Adrenal gland (tissue), 12 donors: ENCODE data around the gene UQCRC1. TPM values are rescaled to one million over a fixed set of nuclear protein-coding genes. Genes with fewer than 3 reads are reported as not detected.

ENCODE experiments used
- DNase-seq, 7 donors: peaks; one replicate each; pipeline ENCODE4 v3.0.0-alpha.2; 2019 to 2020
- H3K27ac ChIP-seq, 5 donors: fragments of 200-600 bp; sonication (generic) in 4 of 5; 1 replicate in 3 of 5; 2 replicates in 2 of 5; pipeline versions ENCODE4 v1.5.1 to v1.8.0; 2016 to 2020; ENCODE audit warnings: mild to moderate bottlenecking in 1 of 5
- H3K27me3 ChIP-seq: fragments of 200-600 bp; 2 replicates; pipeline ENCODE4 v1.8.0; 2021
- H3K36me3 ChIP-seq, 2 donors: fragments of 200-600 bp; replicated peaks in 1 of 2; 1 replicate in 1 of 2; 2 replicates in 1 of 2; pipeline versions ENCODE4 v1.5.1 to v1.8.0; 2018 to 2022
- H3K4me1 ChIP-seq, 2 donors: fragments of 200-600 bp; replicated peaks in 1 of 2; 1 replicate in 1 of 2; 2 replicates in 1 of 2; pipeline versions ENCODE4 v1.5.1 to v1.8.0; 2018 to 2021
- H3K4me3 ChIP-seq, 4 donors: fragments of 200-600 bp; sonication (generic) in 3 of 4; one replicate each; pipeline ENCODE4 v1.5.1; 2016 to 2018
- H3K9me3 ChIP-seq, 3 donors: fragments of 200-600 bp; sonication (generic) in 1 of 3; replicated peaks in 1 of 3; 1 replicate in 2 of 3; 2 replicates in 1 of 3; pipeline versions ENCODE4 v1.5.1 to v1.8.0; 2016 to 2021
- POLR2A ChIP-seq, 2 donors: fragments of 450-650 bp; IDR thresholded peaks; one replicate each; pipeline ENCODE4 v1.6.1; 2017; ENCODE audit warnings: antibody characterized with exemption in 2 of 2, mild to moderate bottlenecking in 2 of 2, moderate library complexity in 1 of 2
- WGBS, 4 donors: extraction: QIAGEN DNeasy Blood & Tissue Kit in 2 of 4; methylation state at CpG; one replicate each; pipeline versions ENCODE4 v1.1.5 to v1.1.7; 2013 to 2017; 5-methylcytosine and 5-hydroxymethylcytosine counted together
- intact Hi-C, 2 donors: fragments of 100-400 bp; cut with DNase I; formaldehyde crosslinking; loops; one replicate each; pipeline versions ENCODE4 v1.14.1 to v1.15.0; 2022 to 2023
- polyA plus RNA-seq, 3 donors: library from polyadenylated mRNA; stranded (reverse); fragments of 200-250 nt in 2 of 3; fragments of 350-450 nt in 1 of 3; fragmentation: Illumina TruSeq in 1 of 3; extraction: RNeasy Lipid Tissue Mini Kit (QIAGEN cat#74804) in 1 of 3; gene quantifications; one replicate each; pipeline ENCODE4 v1.2.3, GENCODE V29; 2013 to 2014
- total RNA-seq, 9 donors: library from RNA; depleted of rRNA in 4 of 9; stranded (reverse); fragments of >200 nt in 4 of 9; fragments of 120-200 nt in 1 of 9; fragmentation: NEBNext Ultra II Directional in 1 of 9; extraction: Animal tissue kit (Norgen Biotek cat#: 25700) in 1 of 9; gene quantifications; one replicate each; pipeline versions ENCODE4 v1.1.0 to v1.2.4, GENCODE V29; 2013 to 2023
- TF ChIP-seq, protein P1 (sequence below), 6 experiments: fragments of 450-650 bp in 4 of 6; fragments of 200-600 bp in 2 of 6; sonication (generic) in 1 of 6; IDR thresholded peaks; 1 replicate in 5 of 6; 2 replicates in 1 of 6; pipeline versions ENCODE4 v1.5.1 to v1.8.0; 2016 to 2021; ENCODE audit warnings: antibody characterized with exemption in 6 of 6, mild to moderate bottlenecking in 2 of 6, moderate library complexity in 1 of 6
- donor health status: healthy with polysubstance abuse.
- donor health status: Bipolar disorder and iron deficiency.
- donor health status: DM: yes; HTN: yes; CAD: no.
- donor health status: DM: no; HTN: no; CAD: no.
- donor health status: DM: no; HTN: no; CAD: no.
- donor health status: DM: yes; HTN: yes; CAD: no.

UQCRC1 gene
- total and polyA plus RNA-seq, 12 donors, result 201 to 418 (median 292) TPM

DNA sequence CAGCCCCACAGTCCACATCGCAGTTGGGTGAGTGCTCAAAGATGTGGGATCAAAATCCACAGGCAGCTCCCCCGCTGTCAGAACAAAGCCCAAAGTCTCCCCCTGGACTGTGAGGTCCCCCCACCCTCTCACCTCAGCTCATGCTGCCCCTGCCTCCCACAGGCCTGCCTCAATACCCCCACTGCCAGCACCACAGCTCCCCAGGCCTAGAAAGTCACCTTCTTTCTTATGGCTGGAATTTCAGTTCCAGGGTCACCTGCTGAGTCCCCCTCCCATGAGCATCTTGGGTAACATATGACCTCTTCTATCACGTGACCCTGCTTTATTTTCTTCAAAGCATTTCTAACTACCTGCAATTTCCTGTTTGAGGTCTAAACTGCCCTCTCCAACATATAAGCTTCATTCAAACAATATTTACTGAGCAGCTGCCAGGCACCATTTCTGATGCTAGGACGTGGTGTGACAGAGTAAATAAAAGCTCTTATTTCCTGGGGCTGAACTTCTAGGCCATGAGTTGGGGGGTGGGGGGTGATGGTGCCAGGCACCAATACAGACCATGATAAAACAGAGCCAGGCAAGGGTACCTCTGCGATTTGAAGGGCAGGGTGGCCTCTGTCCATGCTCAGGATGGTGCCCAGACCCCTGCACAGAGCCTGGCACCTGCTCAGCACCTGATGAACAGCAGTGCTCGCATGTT is 14.6 kb upstream of the UQCRC1 start:
- Histone ChIP-seq H3K27ac (no peak overlapping the region), H3K4me3 (no peak overlapping the region), H3K4me1 (no peaks in the 10 kb centered on the region), H3K36me3 (peaks cover 0 to 20% of the 10 kb centered on the region in 2 donors), H3K27me3 (no peaks in the 10 kb centered on the region), H3K9me3 (no peaks in the 10 kb centered on the region)
- intact Hi-C loops, result no loop called here
- TF ChIP-seq, protein P1, sequence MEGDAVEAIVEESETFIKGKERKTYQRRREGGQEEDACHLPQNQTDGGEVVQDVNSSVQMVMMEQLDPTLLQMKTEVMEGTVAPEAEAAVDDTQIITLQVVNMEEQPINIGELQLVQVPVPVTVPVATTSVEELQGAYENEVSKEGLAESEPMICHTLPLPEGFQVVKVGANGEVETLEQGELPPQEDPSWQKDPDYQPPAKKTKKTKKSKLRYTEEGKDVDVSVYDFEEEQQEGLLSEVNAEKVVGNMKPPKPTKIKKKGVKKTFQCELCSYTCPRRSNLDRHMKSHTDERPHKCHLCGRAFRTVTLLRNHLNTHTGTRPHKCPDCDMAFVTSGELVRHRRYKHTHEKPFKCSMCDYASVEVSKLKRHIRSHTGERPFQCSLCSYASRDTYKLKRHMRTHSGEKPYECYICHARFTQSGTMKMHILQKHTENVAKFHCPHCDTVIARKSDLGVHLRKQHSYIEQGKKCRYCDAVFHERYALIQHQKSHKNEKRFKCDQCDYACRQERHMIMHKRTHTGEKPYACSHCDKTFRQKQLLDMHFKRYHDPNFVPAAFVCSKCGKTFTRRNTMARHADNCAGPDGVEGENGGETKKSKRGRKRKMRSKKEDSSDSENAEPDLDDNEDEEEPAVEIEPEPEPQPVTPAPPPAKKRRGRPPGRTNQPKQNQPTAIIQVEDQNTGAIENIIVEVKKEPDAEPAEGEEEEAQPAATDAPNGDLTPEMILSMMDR (IDR thresholded peaks at IDR 0.05), result no peak
- 81 to 89% (median 84%) methylated on average over 6 of the region's 6 CpGs for WGBS, 4 donors
- no peak for DNase-seq

DNA sequence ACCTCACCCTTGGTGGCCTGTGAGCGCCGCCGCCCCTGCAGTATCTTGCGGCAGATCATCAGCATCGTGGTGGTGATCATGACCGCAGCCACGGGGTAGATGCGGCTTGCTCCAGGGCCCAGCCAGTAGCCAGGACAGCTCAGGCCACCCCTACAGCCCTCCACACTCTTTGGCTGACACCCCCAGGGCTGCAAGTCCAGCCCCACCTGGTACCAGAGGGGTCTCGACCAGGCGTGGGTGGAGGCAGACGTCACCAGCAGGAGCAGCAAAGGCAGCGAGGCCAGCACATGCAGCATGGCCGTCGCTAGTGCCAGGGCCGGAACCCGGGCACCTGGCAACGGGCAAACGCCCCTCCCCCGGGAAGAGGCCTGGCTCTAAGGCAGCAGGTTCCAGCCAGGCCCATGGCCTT is 12.0 kb upstream of the UQCRC1 start, which contains the start of gene TMEM89:
TSS of gene TMEM89 (minus strand) at position 309 of the 409 bp plus-strand sequence. CDS start at position 296, 13 bp downstream.
- no peak within 1 kb of the TSS for H3K27ac ChIP-seq
- H3K4me1 ChIP-seq, result no peaks in the 10 kb centered on the region
- no peak within 1 kb of the TSS for H3K4me3 ChIP-seq
- 92 to 98% (median 96%) methylated on average over 7 to 19 of the region's 19 CpGs for WGBS, 4 donors
- H3K27me3 ChIP-seq, result no peaks in the 10 kb centered on the region
- no peaks in the 10 kb centered on the region for H3K9me3 ChIP-seq
- DNase-seq, result no peak
- peaks cover 0 to 5% of the 10 kb centered on the region in 2 donors for H3K36me3 ChIP-seq
- intact Hi-C loops, result no loop called here
- TF ChIP-seq, protein P1 (IDR thresholded peaks at IDR 0.05), result no peak
- no peak for TF ChIP-seq POLR2A (IDR thresholded peaks at IDR 0.05)

DNA sequence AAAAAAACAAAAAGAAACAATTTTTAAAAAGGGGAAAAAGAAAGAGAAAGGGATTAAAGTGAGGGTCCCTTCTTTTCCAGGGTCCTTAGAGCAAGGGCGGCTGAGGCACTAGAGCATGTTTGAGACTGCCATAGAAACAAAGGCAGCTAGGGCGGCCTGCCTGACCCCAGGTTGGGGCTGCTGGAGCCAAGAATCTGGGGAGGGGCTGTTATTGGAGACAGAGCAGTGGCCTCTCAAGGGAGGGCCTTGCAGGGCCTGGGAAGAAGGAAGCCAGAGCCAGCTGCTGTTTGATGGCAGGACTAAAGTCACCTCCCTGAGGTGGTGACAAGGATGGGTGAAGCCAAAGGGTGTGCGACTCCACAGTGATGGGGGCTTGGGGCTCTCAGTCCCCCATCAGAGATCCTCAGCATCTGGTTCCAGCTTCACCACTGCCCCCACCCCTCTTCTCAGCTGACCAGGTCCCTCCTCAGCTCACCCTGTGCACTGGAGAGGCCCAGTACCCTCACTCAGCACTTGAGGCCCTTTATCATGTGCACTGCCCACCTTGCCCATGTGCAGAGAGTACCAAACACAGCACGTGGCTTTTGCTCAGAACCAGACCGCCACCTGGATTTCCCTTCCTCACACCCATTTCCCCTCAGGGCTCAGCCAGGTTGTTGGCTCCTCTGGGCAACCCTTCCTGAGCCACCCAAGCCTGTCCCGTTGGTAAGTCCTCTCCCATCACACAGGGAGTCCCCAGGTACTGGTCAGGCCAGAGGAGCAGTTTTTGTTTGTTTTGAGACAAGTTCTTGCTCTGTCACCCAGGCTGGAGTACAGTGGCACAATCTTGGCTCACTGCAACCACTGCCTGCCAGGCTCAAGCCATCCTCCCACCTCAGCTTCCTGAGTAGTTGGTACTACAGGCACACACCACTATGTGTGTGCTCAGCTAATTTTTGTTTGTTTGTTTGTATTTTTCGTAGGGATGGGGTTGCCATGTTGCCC is 10.4 kb upstream of the UQCRC1 start:
- Histone ChIP-seq H3K27ac (no peak overlapping the region), H3K27me3 (no peaks in the 10 kb centered on the region), H3K9me3 (no peaks in the 10 kb centered on the region), H3K4me3 (no peak overlapping the region), H3K36me3 (no peaks in the 10 kb centered on the region), H3K4me1 (no peaks in the 10 kb centered on the region)
- WGBS, 4 donors, result 85 to 89% (median 87%) methylated on average over 7 of the region's 7 CpGs
- intact Hi-C loops, result no loop called here
- no peak for TF ChIP-seq POLR2A (IDR thresholded peaks at IDR 0.05)
- TF ChIP-seq, protein P1 (IDR thresholded peaks at IDR 0.05), result no peak
- DNase-seq, result no peak

DNA sequence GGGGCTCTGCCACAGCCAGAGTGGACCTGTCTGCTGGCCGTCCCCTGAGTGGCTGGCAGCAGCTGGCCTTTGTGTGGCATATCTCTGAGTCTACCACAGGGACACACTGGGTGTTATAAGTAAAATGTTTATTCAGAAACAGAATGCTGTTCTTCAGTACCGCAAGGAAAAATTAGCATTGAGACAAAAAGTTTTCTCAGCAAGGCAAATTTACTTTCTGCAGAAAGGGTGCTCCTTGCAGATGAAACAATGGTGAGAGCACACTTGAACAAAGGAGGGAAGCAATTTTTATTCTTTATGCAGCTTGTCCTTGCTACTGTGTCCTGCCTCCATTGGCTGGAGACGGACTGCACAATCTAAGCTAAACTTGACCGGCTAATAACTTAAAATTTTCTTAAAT is 8.1 kb upstream of the UQCRC1 start:
- TF ChIP-seq, protein P1 (IDR thresholded peaks at IDR 0.05), result no peak
- TF ChIP-seq POLR2A (IDR thresholded peaks at IDR 0.05), result no peak
- H3K9me3 ChIP-seq, result no peaks in the 10 kb centered on the region
- WGBS, 4 donors, result 93 to 96% (median 95%) methylated on average over 4 of the region's 4 CpGs

More for the DNA sequence above, 8.1 kb upstream of the UQCRC1 start:
- Histone ChIP-seq H3K4me3 (no peak overlapping the region), H3K36me3 (no peaks in the 10 kb centered on the region), H3K4me1 (no peaks in the 10 kb centered on the region), H3K27me3 (no peaks in the 10 kb centered on the region), H3K27ac (no peak overlapping the region)
- intact Hi-C loops, result no loop called here
- no peak for DNase-seq
